ENCODE data around the gene UCN.
"Not testable (repeated sequence)": the region's sequence is repeated elsewhere in the genome, so short reads cannot be mapped to it uniquely, and the experiment has no call there.

The UCN gene

DNA sequence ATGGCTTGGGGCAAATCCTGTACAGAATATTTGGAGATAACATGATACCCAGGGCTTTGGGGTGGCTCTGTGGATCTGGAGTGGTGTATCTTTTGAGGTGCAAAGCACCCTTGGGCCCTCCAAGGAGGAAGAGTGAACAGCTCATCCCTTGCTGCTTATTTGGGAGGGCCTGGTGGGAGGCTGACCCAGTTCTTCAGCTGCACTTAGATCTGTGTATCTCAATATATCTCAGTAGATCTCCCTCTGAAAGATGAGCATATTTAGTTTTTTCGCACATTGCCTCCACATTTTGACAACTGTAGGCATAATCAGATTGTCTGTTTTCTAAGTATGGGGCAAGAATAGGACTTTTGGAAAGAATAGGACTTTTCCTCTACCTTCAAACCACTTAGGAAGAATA lies 23.2 kb downstream of the UCN start:
- no peak for DNase-seq

DNA sequence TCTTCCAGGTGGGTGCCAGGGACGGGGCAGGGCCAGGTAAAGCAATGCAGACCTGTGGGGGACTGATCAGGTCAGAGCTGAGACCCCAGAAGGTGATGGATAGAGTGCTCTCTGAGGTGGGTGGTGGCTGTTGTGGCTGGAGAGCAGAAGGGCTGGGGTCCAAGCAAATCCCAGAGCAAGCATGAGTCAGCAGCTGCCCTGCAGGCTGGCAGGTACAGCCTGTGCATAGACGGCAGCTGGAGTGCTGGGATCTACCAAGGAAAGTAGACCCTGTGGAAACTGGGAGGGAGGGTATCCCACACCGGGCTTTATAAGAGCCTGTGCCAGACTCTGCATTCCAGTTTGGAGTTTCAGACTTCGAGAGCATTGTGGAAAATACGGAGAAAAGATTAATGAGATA lies 25.4 kb downstream of the UCN start:
- no peak for ATAC-seq

More for the DNA sequence above, 23.2 kb downstream of the UCN start:
- no peak for ATAC-seq

DNA sequence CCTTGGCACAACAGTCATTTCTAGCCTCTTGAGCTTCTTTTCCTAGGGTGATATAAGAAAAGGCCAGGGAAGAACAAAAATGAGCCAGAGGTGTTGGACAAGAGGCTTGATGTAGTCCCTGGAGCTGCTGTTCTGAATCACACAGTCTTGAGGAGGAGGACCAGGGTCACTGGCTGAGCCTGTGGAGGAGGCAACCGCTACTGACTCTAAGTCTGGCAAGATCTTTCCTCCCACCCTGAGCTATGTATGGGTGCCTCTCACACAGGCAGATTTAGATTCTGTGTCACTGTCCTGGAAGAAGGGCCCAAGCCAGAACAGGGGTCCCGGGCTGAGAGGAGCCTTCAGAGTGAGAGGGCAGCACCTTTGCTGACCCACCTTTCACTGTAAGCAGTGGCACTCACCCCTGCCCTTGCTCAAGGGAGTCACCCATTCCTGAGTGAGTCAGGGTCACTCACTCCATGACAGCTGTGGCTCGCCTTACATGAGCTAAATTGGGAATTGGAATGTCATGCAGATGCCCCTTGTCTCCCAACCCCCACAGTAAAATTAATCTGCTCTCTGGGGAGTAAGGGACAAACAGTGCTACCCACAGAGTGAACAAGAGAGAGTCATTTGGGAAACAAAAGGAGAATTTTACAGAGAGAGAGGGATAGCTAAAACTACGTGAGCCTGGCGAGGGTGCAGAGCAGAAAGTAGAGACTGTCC lies 26.2 kb downstream of the UCN start, which contains the start of gene TRIM54:
Gene TRIM54 (plus strand): TSS at position 575 of the 705 bp plus-strand sequence. CDS start 303 bp downstream, outside the sequence.
- ATAC-seq (no peak), DNase-seq (no peak)

More for the DNA sequence above, 25.4 kb downstream of the UCN start:
- DNase-seq, result no peak

DNA sequence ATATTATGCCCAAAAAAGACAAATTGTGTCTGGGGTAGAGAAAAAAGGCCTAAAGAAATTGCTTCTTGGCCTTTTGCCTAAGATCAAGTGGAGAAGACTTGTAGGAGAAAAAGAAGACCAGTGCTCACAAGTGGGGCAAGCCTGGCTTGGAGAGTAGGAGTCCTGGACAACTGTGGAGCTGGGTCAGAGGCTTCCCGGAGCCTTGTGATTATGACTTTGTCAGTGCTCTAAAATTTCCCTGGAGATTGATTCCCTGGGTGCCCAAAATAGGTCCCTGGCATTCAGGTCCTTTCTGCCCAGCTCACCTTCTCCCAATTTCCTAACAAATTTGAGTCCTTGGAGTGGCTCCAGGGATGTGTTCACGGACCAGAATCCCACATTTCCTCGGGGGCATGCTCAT lies 26.8 kb downstream of the UCN start:
- ATAC-seq, result no peak
- DNase-seq, result no peak

DNA sequence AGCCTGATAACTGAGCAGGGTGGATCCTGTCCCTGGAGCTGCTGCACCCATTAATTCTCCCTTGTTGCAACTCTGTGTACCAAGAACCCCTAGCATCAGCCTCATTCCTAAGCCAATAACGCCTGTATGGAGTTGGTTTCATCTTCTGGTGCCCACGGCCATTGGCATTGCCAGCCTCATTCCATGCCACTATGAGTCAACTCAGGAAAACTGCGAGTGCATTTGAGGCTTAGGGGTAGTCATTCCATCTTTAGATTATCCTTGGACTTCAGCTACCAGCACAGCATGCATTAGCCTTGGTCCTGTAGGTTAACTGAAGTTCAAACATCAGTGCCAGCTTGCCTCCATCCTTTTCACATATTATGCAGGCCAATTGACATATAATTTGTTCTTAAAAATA lies 27.4 kb downstream of the UCN start:
- ATAC-seq, result no peak

DNA sequence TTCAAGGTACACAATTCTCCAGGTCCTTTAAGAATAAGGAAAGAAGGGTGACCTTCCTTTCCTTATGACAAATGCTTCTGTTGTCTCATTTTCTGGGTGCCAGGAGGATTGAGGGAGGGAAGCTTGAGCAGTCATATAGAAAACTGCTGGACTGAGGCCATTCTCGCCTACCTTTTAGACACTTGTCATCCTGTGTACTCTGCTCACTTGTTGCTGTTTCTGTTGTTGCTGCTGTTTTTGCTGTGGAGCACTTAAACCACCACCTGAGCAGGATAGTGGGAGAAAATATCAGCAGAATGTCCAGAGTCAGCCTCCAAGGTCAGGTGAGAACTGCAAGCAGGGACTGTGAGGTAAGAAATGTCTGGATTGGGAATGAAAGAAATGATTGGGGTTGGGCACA lies 30.2 kb downstream of the UCN start:
- no peak for ATAC-seq
- DNase-seq, result no peak

More for the DNA sequence above, 27.4 kb downstream of the UCN start:
- DNase-seq, result no peak

DNA sequence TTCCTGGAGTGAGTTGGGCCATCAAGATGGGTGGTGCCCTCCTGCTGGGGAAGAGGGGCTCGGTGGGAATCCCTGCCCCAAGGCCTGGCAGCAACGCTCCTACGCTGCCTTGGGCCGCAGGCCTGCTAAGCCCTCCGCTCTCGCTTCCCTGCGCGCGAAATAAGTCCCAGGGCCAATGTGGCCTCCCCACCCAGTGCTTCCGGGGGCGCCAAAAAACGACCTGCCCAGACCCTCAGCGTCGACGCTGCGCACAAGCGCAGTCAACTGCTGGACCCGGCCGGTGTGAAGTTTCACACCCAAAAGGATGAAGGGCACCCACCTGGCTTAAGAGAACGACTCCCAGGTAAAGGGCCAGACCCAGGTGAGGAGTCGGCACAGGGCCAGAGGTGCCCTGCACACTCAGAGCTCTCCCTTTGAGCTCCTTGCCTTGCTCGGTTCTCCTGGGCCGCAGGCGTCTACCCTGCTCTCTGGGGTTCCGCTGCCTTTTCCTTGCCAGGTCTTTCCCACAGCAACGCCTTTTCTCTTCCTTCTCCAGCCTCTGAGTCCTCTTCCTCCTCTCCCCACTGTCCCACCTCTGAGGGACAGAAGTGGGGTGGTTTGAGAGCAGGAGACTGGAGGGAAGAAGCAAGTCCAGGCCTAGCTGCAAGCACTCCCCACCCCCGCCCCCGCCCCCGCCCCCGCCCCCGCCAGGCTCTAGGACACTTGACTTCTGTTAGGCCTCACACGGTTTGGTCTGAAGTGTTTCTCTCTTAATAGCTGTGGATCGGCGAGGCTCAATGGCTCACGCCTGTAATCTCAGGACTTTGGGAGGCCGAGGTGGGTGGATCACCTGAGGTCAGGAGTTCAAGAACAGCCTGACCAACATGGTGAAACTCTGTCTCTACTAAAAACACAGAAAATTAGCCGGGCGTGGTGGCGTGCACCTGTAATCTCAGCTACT lies 32.8 kb downstream of the UCN start, which contains the start of gene DNAJC5G:
Gene DNAJC5G (plus strand): TSS at position 223 of the 940 bp plus-strand sequence. CDS start 1,296 bp downstream, outside the sequence.
- DNase-seq (no peak), ATAC-seq (no peak)

DNA sequence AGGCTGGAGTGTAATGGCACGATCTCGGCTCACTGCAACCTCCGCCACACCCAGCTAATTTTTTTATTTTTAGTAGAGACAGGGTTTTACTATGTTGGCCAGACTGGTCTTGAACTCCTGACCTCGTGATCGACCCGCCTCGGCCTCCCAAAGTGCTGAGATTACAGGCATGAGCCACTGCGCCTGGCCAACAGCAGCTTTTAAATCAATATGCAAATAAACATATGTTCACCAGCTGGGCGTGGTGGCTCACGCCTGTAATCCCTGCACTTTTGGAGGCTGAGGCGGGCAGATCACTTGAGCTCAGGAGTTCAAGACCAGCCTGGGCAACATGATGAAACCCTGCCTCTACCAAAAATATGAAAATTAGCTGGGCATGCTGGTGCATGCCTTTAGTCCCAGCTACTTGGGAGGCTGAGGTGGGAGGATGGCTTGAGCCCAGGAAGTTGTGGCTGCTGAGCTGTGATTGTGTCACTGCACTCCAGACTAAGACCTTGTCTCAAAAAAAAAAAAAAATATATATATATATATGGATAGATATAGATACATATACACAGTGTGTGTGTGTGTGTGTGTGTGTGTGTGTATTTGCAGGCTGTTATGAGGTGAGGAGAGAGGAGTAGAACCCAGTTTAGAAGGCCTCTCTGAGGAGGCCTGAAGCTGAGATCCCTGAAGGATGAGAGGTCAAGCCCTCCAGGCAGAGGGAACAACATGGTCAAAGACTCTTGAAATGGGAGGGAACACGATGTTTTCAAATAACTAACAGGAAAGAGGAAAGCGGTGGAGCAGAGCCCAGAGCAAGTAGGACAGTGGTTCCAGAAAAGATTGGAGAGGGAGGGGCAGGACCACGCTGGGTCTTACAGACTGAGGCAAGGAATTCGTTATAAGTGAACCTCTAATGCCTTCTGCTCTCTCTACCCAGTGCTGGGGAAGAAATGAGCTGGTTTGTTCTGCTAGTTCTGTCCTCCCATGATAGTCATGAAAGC lies 35.4 kb downstream of the UCN start:
- not testable (repeated sequence) for DNase-seq, ATAC-seq

DNA sequence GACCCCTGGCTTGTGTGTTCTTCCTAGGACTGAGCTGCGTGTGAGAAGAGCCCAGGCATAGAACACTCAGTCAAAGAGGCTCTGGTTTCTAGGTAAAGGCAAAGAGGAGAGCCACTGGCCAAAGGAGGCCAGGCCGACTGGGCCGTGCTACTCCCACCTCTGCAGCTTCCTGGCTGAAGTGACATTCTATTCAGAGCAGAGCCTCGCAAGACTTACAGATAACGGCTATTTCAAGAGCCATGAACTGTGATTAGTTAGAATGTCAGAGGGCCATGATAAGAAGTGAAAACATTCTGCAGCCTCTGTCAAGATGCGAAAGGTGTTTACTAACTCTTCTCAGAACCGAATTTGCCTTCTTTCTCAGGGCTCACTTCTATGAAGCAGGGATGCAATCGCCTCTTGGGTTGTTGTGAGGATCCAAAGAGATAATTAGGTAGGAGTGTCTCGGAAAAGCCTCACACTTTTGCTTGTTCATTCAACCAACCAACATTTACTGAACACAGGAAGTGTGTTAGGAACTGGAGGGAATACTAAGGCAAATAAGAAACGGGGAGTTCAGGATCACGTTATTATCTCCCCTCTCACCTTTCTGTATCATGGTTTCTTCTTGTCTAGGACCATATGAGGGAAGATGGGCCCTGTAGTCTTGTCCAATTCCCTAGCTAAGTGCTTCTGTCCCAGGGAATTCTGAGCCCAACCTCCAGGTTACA lies 36.5 kb downstream of the UCN start:
- no peak for DNase-seq
- no peak for ATAC-seq

DNA sequence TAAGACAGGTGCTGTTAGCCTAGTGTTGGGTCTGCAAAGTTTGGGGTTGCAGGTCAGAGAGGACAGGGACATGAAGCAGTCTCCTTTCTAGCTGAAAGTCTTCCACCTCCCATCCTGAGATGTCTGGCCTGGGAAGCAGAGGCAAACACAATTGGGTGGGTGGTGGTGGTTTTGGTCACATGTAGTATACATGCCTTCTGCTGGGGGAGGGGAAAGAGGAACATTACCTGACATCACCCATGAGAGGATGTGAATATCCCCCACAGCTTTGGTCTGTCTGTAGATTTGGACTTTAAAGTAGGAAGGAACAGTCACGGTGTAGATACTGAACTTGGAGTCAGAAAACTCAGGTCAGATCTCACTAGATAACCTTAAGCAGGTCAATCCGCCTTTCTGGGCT lies 37.6 kb downstream of the UCN start:
- no peak for ATAC-seq
- DNase-seq, result no peak

DNA sequence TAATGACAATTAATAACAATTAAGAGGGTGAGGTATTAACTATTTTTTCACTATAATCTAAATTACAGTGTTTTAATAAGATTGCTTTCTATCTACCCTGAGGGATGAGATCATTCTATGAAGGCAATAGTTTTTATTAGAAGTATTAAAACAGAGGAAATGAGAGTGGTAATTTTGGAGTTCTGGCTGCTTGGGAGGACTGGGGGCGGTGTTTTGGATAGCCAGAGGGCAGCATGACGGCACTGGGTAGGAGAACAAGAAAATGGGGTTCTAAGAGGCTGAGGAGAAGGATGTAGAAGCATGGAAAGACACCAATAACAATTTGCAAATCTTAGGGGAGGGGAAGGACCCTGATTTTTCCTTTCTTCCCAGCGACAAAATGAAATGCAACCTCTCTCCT lies 38.1 kb downstream of the UCN start:
- ATAC-seq (no peak), DNase-seq (no peak)

DNA sequence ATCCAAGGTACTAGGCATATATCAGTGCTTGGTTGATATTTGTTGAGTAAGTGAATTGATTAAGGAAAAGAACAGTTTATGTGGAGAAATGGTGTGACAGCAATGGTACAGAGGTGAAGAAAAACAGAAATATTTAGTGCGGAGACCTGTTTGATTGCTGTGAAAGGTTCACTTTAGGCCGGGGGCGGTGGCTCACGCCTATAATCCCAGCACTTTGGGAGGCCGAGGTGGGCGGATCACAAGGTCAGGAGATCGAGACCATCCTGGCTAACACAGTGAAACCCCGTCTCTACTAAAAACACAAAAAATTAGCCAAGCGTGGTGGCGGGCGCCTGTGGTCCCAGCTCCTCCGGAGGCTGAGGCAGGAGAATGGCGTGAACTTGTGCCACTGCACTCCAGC lies 39.9 kb downstream of the UCN start:
- ATAC-seq, DNase-seq: not testable (repeated sequence)

DNA sequence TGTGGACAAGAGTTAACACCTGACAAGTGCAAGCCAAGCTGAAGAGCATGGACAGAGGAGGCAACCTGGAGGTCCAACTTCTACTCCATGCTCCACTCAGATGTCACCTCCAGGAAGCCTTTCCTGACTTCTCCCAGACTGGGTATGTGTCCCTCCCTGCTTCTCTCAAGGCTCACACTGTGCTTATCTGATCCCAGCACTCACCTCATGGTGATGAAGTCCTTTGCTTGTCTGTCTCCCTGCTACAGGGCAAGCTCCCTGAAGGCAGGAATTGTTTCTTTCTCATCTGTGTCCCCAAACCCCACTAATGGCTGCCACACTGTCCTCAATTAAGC lies 42.7 kb downstream of the UCN start:
- DNase-seq (no peak), ATAC-seq (no peak)

DNA sequence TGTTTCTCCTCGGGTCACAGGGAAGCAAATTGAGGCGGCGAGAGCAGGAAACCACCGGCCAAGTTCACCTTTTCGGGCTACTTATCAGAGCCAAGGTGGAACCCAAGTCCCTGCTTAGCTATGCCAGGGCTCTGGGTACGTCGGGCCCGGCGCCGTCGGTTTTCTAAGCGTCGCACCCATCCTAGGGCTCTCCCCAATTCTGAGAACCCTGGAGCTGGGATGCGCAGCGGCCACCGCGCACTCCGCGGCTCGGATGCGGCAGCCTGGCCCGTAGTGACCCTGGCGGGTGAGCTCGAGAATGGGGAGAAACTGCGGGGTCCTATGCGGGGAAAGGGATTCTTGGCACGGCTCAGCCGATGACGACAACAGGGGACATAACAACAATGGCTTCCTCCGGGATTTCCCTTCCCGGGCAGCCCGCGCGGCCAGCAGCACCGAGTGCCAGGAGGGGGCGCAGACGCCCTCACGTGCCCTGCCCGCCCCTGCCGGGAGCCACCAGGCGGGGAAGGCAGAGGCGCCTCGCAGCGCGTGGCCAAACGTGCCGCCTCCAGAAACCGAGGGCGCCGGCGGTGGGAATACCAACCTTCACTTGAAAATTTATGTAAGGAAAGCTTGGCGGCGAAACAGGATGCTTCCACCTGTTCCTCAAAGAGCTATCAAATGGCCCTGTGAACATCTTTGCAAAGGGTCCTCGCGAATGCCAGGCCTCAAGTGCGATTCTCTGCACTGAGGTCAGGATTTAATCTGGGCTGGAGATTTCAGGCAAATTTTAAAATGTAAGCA lies 43.3 kb downstream of the UCN start:
- ATAC-seq (peak; percentile 71), DNase-seq (peak; percentile 73)

DNA sequence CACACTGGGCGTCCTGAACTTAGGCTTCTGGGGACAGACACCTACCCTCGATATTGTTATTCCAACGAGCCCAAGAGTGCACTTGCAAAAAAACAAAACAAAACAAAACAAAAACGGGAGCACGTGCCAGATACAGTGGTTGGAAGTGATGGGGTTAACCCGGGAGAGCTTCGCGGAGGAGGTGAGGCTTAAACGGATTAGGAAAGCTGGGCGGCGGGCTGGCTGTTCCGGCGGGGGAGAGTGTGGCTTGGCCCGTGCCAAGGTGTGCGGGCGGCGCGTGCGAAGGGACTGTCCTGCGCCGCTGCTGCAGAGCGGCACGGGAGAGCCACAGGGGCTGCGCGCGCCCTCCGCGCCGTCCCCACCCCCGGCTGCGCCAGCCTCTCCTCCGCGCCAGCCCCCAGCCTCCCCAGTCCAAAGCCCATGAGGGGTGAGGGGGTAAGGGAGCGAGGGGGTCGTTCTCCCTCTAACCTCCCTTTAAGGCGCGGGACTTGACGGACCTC lies 43.9 kb downstream of the UCN start:
- DNase-seq, result peak; percentile 19
- ATAC-seq, result no peak

DNA sequence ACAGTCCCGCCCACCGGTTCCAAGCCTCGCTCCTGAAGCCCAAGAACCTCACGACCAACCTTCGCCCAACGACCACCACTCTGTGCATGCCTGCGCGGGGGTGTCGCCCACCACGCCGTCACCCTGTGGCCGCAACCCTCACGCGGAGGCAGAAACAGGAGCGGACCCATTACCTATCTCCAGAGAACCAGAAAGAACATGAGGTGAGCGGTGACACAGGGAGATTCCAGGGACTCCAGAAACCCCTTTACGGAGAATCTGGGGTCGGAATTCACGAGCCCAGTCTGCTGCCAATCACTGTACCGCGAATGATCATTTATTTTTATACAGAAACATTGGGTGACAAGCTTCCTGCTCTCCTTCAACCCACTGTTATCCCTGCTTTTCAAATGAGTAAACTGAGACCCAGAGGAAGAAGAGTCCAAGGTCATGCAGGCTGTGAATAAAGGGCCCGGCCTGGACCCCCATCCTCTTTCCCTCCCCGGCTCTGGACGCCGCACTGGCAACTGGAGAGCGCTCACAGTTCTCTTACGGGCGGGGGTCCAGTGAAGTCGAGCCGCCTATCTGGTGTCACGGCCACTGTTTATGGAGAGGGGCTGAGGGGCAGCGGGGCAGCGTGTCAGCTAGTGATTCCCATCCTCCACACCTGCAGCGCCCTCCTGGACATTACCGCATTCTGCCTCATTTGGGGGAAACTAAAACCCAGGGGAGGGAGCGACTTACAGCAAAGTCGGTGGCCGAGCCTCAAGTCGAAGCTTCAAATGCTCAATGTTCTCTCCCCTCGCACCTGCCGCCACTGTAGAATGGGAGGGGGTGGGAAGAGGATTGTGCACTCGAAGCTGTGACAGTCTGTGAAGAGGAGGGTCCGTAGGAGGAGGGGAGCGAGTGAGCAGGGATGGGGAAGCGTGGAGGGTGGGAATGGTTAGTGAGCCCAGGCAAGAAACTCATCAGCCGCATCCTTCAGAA lies 44.7 kb downstream of the UCN start:
- ATAC-seq (no peak), DNase-seq (no peak)

DNA sequence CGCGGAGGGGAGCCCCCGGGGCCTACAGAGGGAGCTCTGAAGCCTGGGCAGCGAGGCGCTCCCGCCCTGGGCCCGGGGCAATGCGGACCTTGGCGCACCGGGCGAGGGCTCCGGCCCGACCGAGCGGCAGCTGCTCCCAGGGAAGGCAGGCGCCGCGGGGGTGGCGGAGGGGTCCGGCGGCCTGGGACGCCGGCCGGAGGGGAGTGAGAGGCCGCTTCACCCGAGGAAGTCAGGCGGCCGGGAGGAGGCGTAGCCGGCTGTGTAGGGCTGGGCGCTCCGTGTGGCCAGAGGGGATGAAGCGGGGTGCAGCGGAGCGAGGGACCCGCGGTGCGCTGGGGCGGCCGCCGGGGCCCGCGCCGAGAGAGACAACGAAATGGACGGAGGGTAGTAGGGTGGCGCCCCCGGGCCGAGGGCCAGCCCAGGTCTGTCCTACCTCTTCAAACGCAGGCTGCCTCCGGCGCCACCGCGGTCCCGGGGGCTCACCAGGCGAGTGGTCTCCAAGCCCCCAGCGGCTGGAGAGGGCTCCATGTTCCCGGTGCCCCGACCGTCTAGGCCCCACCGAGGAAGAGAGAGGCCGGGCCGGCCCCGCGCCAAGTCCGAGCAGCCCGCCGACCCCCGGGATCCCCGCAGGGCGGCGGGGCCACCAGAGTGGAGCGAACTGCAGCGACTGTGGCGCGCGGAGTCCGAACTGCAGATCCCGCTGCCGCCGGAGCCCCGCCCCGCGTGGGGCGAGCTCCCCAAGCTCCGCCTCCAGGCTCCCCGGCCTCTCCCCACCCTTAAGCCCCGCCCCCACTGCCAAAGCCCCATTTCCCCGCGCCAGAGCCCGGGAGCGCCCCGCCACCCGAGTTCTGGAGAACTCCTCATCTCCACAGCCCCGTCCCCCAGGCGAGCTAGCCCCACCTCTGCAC lies 45.6 kb downstream of the UCN start, which contains the start of gene SLC30A3:
Gene SLC30A3 (minus strand): TSS at position 669 of the 908 bp plus-strand sequence. CDS start 141 bp downstream, at position 528.
- peak; percentile 51 for ATAC-seq

DNA sequence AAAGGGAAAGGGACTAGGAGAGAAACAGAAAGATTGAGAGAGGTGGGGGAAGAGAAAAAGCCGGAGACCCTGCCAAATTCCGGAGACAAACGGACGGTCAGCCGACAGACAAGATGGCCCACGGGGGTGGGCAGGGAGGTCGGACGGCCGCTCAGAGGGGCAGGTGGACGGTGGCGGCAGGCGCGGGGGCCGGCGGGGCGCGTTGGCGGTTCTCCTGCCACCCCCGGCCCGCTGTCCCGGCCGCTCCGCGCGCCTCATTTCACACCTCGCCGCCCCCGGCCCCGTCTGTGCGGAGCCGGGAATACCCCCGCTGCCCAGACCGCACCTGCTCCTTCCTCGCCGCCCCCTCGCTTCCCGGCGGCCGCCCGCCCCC lies 46.3 kb downstream of the UCN start:
- no peak for DNase-seq
- ATAC-seq, result no peak

More for the DNA sequence above, 45.6 kb downstream of the UCN start, which contains the start of gene SLC30A3:
- peak; percentile 76 for DNase-seq
